ENCODE measurements around the gene CMTM4.
"Not testable (repeated sequence)": the region's sequence is repeated elsewhere in the genome, so short reads cannot be mapped to it uniquely, and the experiment has no call there.

- not testable (repeated sequence) for TF ChIP-seq CTCF (IDR thresholded peaks at IDR 0.05; ENCODE audit: insufficient read depth, low read length); REST (IDR thresholded peaks at IDR 0.05; ENCODE audit: insufficient replicate concordance, low read depth); POLR2AphosphoS5 (IDR thresholded peaks at IDR 0.05; ENCODE audit: low read depth)
These were observed 10.9 kb downstream of the CMTM4 start for GRCh38 chr16:66685501-66686115.

Data from HL-60 (cell line).